Glutamatergic neuron (in vitro differentiated cells): ENCODE data around the gene TANGO6. TPM values are rescaled to one million over a fixed set of nuclear protein-coding genes. Genes with fewer than 3 reads are reported as not detected.

ENCODE experiments used
- DNase-seq: peaks from one replicate; pipeline ENCODE4 v3.0.0; 2022
- H3K27ac Mint-ChIP-seq: one replicate; pipeline ENCODE4 v1.8.0; 2020; ENCODE audit warnings: mild to moderate bottlenecking, mixed read lengths, inconsistent platforms; ENCODE audit not compliant: unreplicated experiment
- H3K27me3 Mint-ChIP-seq: one replicate; pipeline ENCODE4 v1.8.0; 2020; ENCODE audit warnings: mild to moderate bottlenecking, moderate library complexity, mixed read lengths, inconsistent platforms; ENCODE audit not compliant: unreplicated experiment
- H3K36me3 Mint-ChIP-seq: one replicate; pipeline ENCODE4 v1.8.0; 2020; ENCODE audit warnings: mild to moderate bottlenecking, mixed read lengths, inconsistent platforms; ENCODE audit not compliant: unreplicated experiment
- H3K4me1 Mint-ChIP-seq: one replicate; pipeline ENCODE4 v1.8.0; 2020; ENCODE audit warnings: mild to moderate bottlenecking, low read depth, mixed read lengths, inconsistent platforms; ENCODE audit not compliant: unreplicated experiment
- H3K4me3 Mint-ChIP-seq: one replicate; pipeline ENCODE4 v1.8.0; 2020; ENCODE audit warnings: mild to moderate bottlenecking, mixed read lengths, inconsistent platforms; ENCODE audit not compliant: unreplicated experiment
- H3K9me3 Mint-ChIP-seq: one replicate; pipeline ENCODE4 v1.8.0; 2020; ENCODE audit warnings: mild to moderate bottlenecking, moderate library complexity, mixed read lengths, inconsistent platforms; ENCODE audit not compliant: unreplicated experiment
- total RNA-seq: library from RNA; stranded (reverse); fragmentation: NEBNext Ultra II Directional; extraction: Animal tissue kit (Norgen Biotek cat#: 25700); gene quantifications from one replicate; pipeline ENCODE4 v1.2.1, GENCODE V29; 2021; ENCODE audit not compliant: unreplicated experiment
- TF ChIP-seq, protein P1 (sequence below): fragments of 200-600 bp; sonication (generic); IDR thresholded peaks from one replicate; pipeline ENCODE4 v1.5.0; 2021; ENCODE audit not compliant: partially characterized antibody, unreplicated experiment

TANGO6 gene
- total RNA-seq, 1 donor from 2014 or later: 16.1 TPM

- no peaks in the 10 kb centered on the region for H3K9me3 Mint-ChIP-seq
- TF ChIP-seq, protein P1, sequence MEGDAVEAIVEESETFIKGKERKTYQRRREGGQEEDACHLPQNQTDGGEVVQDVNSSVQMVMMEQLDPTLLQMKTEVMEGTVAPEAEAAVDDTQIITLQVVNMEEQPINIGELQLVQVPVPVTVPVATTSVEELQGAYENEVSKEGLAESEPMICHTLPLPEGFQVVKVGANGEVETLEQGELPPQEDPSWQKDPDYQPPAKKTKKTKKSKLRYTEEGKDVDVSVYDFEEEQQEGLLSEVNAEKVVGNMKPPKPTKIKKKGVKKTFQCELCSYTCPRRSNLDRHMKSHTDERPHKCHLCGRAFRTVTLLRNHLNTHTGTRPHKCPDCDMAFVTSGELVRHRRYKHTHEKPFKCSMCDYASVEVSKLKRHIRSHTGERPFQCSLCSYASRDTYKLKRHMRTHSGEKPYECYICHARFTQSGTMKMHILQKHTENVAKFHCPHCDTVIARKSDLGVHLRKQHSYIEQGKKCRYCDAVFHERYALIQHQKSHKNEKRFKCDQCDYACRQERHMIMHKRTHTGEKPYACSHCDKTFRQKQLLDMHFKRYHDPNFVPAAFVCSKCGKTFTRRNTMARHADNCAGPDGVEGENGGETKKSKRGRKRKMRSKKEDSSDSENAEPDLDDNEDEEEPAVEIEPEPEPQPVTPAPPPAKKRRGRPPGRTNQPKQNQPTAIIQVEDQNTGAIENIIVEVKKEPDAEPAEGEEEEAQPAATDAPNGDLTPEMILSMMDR: peak; percentile 29
- H3K4me1 Mint-ChIP-seq: no peaks in the 10 kb centered on the region
- H3K36me3 Mint-ChIP-seq: peaks cover 5% of the 10 kb centered on the region
- no peak overlapping the region for H3K4me3 Mint-ChIP-seq
- no peak overlapping the region for H3K27ac Mint-ChIP-seq
- H3K27me3 Mint-ChIP-seq: no peaks in the 10 kb centered on the region
- DNase-seq: no peak
Observed at GRCh38 chr16:68995011-68995504, 151.7 kb downstream of the TANGO6 start.

GRCh38 chr16:68997564-68997963, 154.2 kb downstream of the TANGO6 start:
- no peak overlapping the region for H3K4me3 Mint-ChIP-seq
- no peaks in the 10 kb centered on the region for H3K27me3 Mint-ChIP-seq
- DNase-seq: no peak
- H3K9me3 Mint-ChIP-seq: peaks cover 3% of the 10 kb centered on the region
- no peaks in the 10 kb centered on the region for H3K4me1 Mint-ChIP-seq
- TF ChIP-seq, protein P1: no peak
- no peak overlapping the region for H3K27ac Mint-ChIP-seq
- H3K36me3 Mint-ChIP-seq: peaks cover 5% of the 10 kb centered on the region

- Mint-ChIP-seq H3K36me3 (peaks cover 10% of the 10 kb centered on the region), H3K27ac (no peak overlapping the region), H3K4me3 (no peak overlapping the region), H3K9me3 (peaks cover 4% of the 10 kb centered on the region), H3K27me3 (no peaks in the 10 kb centered on the region), H3K4me1 (no peaks in the 10 kb centered on the region)
- DNase-seq: no peak
- TF ChIP-seq, protein P1: no peak
Observed at GRCh38 chr16:68999114-68999513, 155.8 kb downstream of the TANGO6 start.

DNA sequence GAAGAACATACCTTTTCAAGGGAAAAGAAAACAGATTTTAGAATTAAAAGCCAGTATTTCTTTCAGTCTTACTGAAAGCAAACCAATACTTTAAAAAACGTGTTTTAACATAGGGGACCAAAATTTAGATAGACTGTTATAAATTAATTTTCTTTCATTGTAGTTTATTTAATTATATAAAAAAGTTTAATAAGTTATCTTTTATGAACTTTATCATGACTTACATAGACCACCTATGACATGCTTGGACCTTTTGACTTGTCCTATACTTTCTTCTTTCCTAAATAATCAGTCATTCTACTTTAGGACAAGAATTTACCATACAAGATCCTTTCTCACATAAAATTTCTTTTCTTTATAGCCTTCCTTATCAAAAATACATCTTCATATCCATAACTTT, 160.2 kb downstream of the TANGO6 start:
- Mint-ChIP-seq H3K9me3 (peaks cover 10% of the 10 kb centered on the region), H3K4me3 (no peak overlapping the region), H3K27ac (no peak overlapping the region), H3K4me1 (no peaks in the 10 kb centered on the region), H3K27me3 (no peaks in the 10 kb centered on the region), H3K36me3 (peaks cover 5% of the 10 kb centered on the region)
- TF ChIP-seq, protein P1: no peak
- no peak for DNase-seq

GRCh38 chr16:69005641-69006355, 162.5 kb downstream of the TANGO6 start:
- H3K36me3 Mint-ChIP-seq: peaks cover 5% of the 10 kb centered on the region
- TF ChIP-seq, protein P1: no peak
- H3K4me3 Mint-ChIP-seq: no peak overlapping the region
- peaks cover 10% of the 10 kb centered on the region for H3K9me3 Mint-ChIP-seq
- no peaks in the 10 kb centered on the region for H3K4me1 Mint-ChIP-seq
- H3K27me3 Mint-ChIP-seq: no peaks in the 10 kb centered on the region
- no peak for DNase-seq
- H3K27ac Mint-ChIP-seq: no peak overlapping the region
